ENCODE data around the gene PALLD. TPM values are rescaled to one million over a fixed set of nuclear protein-coding genes. Genes with fewer than 3 reads are reported as not detected.

Gene PALLD
- total RNA-seq, 4 donors from 2014 or later = 266 to 761 (median 441) TPM

- TF ChIP-seq, protein P1, sequence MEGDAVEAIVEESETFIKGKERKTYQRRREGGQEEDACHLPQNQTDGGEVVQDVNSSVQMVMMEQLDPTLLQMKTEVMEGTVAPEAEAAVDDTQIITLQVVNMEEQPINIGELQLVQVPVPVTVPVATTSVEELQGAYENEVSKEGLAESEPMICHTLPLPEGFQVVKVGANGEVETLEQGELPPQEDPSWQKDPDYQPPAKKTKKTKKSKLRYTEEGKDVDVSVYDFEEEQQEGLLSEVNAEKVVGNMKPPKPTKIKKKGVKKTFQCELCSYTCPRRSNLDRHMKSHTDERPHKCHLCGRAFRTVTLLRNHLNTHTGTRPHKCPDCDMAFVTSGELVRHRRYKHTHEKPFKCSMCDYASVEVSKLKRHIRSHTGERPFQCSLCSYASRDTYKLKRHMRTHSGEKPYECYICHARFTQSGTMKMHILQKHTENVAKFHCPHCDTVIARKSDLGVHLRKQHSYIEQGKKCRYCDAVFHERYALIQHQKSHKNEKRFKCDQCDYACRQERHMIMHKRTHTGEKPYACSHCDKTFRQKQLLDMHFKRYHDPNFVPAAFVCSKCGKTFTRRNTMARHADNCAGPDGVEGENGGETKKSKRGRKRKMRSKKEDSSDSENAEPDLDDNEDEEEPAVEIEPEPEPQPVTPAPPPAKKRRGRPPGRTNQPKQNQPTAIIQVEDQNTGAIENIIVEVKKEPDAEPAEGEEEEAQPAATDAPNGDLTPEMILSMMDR (IDR thresholded peaks at IDR 0.05) = no peak
- TF ChIP-seq POLR2A (IDR thresholded peaks at IDR 0.05) = no peak
- Histone ChIP-seq H3K9me3 (no peaks in the 10 kb centered on the region), H3K4me3 (no peak overlapping the region), H3K4me1 (no peaks in the 10 kb centered on the region), H3K36me3 (no peaks in the 10 kb centered on the region), H3K27me3 (no peaks in the 10 kb centered on the region), H3K27ac (no peak overlapping the region)
- DNase-seq = no peak
- intact Hi-C loops (cut with DNase I; ENCODE audit: low total_unique reads) = no loop called here
These were observed 7.0 kb downstream of the PALLD start for GRCh38 chr4:168503652-168504362.

DNA sequence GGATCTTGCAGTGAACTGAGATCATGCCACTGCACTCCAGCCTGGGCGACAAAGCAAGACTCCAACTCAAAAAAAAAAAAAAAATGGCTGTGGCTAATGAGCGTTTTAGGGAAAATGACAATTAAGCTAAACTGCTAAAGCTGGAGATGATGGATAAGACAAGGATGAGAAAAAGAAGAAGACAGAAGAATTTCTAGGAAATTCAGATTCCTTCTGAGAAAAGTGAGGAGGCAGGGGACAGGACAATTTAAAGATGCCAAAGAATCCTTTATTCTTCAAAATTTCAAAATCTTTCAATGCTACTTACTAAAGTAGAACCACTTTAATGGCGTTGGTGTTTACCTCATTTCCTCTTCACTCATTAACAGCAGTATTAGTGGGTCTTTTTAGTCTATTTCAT lies 7.7 kb downstream of the PALLD start:
- Histone ChIP-seq H3K27ac (no peak overlapping the region), H3K36me3 (no peaks in the 10 kb centered on the region), H3K9me3 (no peaks in the 10 kb centered on the region), H3K4me3 (no peak overlapping the region), H3K27me3 (no peaks in the 10 kb centered on the region), H3K4me1 (no peaks in the 10 kb centered on the region)
- no peak for DNase-seq
- TF ChIP-seq POLR2A (IDR thresholded peaks at IDR 0.05) = no peak
- TF ChIP-seq, protein P1 (IDR thresholded peaks at IDR 0.05) = no peak
- intact Hi-C loops (cut with DNase I; ENCODE audit: low total_unique reads) = no loop called here

DNA sequence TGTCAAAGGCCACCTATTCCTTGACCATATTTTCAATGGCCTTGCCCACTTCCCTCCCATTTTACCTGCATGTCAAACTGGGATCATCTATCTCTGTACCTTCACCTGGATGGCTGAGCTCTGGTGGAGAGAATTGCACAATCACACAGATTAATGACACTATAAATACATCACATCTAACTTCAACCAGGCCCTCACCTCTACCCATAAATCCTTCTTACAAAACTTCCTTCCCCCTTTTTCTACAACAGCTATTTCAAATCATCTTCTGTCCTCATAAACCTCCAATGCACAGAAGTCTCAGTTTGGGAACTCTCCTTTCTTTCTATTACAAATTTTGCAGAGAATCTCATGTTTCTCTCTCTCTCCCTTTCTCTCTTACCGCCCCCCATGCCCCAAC lies 9.2 kb downstream of the PALLD start:
- Histone ChIP-seq H3K9me3 (no peaks in the 10 kb centered on the region), H3K27me3 (no peaks in the 10 kb centered on the region), H3K4me1 (no peaks in the 10 kb centered on the region), H3K27ac (no peak overlapping the region), H3K36me3 (no peaks in the 10 kb centered on the region), H3K4me3 (no peak overlapping the region)
- DNase-seq = no peak
- intact Hi-C loops (cut with DNase I; ENCODE audit: low total_unique reads) = no loop called here
- TF ChIP-seq POLR2A (IDR thresholded peaks at IDR 0.05) = no peak
- TF ChIP-seq, protein P1 (IDR thresholded peaks at IDR 0.05) = no peak

DNA sequence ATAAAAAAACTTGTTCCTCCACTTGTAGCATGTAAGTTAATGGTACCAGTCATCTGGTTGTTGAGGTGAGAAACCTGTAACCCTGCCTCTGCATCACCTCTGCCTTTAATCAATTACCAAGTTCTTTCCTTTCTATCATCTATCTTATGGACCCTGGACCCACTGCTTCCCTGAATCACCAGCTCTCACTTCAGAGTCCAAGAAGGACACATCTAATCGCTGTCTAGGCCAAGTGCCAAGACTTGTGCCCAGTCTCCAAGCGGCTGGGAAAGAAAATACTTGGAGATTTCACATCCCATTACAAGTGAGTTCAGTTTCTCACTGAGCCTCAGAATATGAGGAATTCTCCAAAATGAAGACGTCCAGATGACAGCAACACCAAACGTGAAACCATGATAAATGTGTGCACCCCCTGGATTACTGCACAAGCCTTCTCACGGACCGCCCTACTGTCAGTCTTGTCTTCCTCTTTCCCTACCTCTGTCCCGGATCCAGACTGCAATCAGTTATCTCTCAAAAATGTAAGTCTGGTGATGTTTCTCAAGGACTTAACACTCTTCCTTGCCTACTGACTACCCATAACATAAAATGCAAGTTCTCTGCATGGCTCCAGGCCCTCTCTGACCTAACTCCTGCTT lies 10.4 kb downstream of the PALLD start:
- no peaks in the 10 kb centered on the region for H3K4me1 ChIP-seq
- H3K4me3 ChIP-seq = no peak overlapping the region
- H3K27ac ChIP-seq = no peak overlapping the region
- H3K27me3 ChIP-seq = no peaks in the 10 kb centered on the region
- no peaks in the 10 kb centered on the region for H3K36me3 ChIP-seq
- no peak for TF ChIP-seq POLR2A (IDR thresholded peaks at IDR 0.05)
- TF ChIP-seq, protein P1 (IDR thresholded peaks at IDR 0.05) = no peak
- no peaks in the 10 kb centered on the region for H3K9me3 ChIP-seq
- no peak for DNase-seq
- intact Hi-C loops (cut with DNase I; ENCODE audit: low total_unique reads) = no loop called here

GRCh38 chr4:168508683-168509082 lies 11.8 kb downstream of the PALLD start:
- H3K4me1 ChIP-seq = no peaks in the 10 kb centered on the region
- intact Hi-C loops (cut with DNase I; ENCODE audit: low total_unique reads) = no loop called here
- no peak overlapping the region for H3K27ac ChIP-seq
- TF ChIP-seq, protein P1 (IDR thresholded peaks at IDR 0.05) = no peak
- no peak for TF ChIP-seq POLR2A (IDR thresholded peaks at IDR 0.05)
- no peaks in the 10 kb centered on the region for H3K9me3 ChIP-seq
- no peaks in the 10 kb centered on the region for H3K27me3 ChIP-seq
- no peak for DNase-seq
- no peaks in the 10 kb centered on the region for H3K36me3 ChIP-seq
- no peak overlapping the region for H3K4me3 ChIP-seq
